NCI-H226 (cell line): ENCODE results near the gene CEP170.
"Not testable (repeated sequence)": the region's sequence is repeated elsewhere in the genome, so short reads cannot be mapped to it uniquely, and the experiment has no call there.

Experiments used
- DNase-seq: peaks from one replicate; pipeline ENCODE4 v3.0.0-alpha.2; 2015

The CEP170 gene

DNA sequence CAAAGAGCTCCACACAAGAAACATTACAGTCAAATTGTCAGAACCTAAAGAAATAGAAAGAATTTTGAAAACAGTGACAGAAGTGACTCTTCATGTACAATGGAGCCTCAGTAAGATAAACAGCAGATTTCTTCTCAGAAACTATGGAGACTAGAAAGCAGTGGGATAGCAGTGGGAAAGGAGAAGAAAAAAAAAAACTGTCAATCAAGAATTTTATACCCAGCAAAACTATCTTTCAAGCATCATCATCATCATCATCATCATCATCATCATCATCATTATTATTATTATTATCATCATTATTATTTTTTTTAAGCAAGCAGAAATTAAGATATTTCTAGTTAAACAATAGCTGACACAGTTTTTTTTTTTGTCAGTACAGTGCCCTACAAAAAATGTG is 24.2 kb downstream of the CEP170 start:
- DNase-seq = no peak

DNA sequence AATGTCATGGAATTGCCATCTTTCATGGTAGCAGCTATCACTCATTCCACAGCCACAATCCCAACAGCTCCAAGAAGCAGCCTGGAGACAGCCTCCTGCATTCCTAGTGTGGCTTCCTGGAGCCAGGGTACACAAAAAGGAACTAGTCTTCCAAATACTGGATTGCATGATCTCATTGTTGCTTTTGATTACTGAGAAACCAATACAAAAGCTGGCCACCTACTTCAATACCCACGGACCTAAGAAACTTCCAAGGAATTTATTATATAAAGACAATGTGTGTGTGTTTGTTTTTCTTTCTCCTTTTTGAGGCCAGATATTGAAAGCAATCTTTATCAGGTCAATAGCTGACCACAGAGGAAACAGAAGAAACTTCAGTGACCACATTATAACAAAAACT is 25.6 kb downstream of the CEP170 start:
- no peak for DNase-seq

DNA sequence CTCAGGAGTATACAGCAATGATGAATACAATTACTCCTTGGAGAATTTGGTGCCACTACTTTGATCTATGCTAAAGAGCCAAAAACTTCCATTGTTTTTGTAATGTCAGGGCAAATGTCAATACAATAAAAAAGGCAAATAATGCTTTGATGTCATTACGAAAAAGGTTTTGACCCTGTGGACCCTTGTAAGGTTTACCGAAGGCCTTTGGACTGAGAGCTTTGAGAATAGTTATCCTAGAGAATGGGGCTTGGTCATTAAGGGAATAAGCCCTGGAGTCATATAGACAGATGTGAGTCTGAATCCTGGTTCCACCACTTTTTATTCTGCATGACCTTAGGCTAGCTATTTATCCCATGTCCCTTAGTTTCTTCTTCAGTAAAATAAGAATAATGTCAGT is 27.5 kb downstream of the CEP170 start:
- no peak for DNase-seq

DNA sequence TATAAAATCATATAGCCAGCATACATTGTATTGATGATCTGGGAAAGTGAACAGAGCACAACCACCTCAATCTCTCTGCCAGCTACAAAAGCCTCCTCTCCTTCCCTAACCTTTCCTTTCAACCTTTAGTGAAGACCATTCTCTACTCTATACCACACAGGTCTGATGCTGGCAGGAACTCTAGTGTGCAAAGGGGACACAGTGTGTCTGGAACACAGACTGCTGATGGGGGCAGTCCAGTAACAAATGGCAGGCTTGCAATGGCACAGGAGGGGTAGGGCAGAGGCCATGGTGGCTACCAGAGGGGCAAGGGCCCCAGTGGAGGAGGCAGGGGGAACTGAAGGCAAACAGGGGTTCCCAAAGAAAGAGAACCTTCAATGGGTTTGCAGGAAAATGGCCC is 37.0 kb downstream of the CEP170 start:
- DNase-seq = no peak

DNA sequence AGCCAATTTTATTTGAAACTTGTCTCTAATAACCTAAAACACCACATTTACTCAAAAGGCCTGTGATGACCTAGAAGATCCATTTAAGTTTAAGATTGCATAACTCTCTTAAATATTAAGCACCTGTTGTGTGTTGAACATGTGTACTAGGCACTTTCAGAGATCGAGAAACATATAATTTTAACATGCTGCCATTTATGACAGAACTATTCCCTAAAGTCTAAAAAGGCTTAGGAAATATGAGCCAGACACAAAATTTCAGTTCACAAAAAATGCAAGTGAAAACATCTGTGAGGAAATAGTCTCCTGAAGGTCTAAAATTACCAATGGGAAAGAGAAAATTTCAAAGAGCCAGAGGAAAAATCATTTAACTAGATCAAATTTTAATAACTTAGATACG is 37.7 kb downstream of the CEP170 start:
- no peak for DNase-seq

DNA sequence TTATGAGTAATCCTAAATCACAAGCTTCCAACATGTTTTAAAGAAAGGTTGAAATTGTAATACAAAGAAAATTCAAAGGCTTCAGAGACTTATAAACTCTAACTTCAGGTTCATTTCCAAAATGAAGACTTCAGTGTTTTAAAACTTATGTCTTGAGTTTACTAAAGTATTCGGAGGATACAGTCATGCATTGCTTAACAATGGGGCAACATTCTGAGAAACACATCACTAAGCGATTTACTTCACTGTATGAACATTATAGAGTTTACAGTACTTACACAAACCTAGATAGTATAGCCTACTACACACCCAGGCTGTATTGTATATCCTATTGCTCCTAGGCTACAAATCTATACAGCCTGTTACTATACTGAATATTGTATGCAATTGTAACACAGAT is 38.3 kb downstream of the CEP170 start:
- no peak for DNase-seq

DNA sequence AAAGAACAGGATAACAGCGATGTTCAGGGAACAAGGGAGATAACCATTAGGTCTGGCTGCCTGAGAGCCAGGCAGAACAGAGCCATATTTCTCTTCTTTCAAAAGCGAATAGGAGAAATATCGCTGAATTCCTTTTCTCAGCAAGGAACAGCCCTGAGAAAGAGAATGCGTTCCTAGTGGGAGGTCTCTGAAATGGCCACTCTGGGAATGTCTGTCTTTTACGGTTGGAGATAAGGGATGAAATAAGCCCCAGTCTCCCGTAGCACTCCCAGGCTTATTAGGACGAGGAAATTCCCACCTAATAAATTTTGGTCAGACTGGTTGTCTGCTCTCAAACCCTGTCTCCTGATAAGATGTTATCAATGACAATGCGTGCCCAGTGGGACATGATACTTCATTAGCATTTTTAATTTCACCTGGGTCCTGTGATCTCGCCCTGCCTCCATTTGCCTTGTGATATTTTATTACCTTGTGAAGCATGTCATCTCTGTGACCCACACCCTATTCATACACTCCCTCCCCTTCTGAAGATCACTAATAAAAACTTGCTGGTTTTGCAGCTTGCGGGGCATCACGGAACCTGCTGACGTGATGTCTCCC is 39.7 kb downstream of the CEP170 start:
- not testable (repeated sequence) for DNase-seq

DNA sequence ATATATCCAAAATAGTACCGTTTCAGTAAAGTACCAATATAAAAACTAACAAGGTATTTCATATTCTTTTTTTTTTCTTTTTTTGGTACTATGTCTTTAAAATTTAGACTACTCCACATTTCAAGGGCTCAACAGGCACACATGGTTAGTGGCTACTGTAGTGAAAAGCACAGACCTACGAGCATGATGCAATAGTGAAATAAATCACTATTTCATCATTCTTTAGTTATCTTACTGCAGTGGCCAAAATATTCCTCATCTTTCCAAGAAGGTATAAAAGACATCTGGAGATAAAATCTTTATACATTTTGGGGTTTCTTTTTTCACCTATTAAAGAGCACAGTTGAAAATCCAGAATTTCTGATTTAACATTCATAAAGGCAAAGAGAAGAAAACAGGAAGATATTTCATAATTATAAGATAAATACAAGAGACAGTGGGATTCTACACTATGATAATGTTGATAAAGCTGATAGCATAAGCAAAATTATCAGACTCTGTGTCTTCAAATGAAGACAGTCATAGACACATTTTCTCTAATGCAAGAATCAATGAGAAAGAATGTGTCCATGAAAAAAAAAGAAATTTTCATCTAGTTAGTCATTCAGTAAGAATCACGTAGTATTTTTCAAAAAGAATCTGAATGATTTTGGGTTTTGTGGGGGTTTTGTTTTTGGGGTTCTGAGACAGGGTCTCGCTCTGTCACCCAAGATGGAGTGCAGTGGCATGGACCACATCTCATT is 41.9 kb downstream of the CEP170 start:
- DNase-seq = peak; percentile 76

DNA sequence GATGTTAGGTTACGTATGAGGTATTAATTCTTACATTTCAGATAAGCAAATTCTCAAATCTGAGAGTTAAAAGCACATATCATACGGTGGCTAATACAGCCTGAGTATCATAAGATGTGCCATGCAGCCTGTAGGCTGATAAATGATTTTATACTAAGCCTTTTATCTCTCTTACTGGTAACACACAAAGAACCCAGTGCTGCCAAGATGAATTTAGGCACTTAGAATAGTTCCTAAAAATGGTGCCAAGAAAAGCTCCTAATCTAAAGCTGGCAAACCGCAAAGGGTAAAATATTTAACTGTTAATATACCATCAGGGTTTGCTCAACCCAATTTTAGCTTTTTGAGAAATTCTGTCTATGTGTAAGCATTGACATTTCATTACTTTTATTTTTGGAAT is 43.1 kb downstream of the CEP170 start:
- peak; percentile 90 for DNase-seq

DNA sequence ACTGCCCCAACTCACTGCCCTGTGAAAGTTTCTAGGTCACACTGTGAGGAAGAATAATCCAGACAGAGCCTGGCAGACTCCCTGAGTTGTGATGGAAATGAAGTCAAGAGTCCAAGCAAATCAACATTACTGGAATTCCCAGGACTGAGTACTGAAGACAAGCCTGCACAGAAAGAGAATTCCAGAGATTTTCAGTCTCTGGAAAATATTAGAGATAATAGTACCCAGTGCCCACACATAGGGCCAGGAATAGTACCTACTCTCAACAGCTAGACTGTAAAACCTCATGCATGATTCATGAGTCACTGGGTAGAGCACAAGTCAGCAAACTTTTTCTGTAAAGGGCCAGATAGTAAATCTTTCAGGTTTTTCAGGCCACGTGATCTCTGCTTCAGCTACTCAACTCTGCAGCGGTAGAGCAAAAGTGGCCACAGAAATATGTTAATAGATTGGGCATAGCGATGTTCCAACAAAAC is 50.0 kb downstream of the CEP170 start:
- peak; percentile 80 for DNase-seq

DNA sequence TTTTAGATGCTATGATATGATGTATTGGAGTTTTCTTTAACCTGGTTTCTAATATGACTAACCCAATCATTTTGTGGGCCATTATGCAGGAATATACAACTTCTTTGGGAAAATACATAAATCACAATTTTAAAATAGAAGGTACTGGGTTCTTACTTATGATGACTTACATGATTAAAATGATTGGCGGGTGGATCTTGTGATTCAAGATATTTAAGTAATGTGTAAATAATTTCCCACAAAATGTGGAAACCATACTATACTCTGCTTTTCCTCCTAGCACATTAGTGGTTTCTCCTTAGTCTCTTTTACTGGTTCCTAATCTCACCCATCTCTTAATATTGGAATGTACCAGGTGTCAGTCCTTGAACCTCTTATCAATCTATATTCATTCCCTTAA is 50.7 kb downstream of the CEP170 start:
- not testable (repeated sequence) for DNase-seq

DNA sequence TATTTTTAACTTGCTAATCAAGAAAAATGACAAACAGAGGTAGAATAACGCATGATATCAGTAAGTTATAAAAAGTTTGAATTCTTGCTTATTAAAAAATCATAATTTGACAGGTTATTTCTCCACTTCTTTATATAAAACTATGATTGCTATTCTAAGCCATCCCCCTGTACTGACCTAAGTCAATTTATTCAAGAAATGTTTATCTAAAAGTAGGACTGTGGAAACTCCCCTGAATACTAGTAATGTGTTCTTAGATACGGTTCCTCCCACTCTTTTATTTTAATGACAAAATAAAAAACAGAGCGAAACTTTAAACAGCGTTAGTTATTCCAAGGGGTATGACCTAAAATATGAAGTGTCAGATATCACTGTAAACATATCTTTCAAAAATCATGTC is 51.9 kb downstream of the CEP170 start:
- not testable (repeated sequence) for DNase-seq

DNA sequence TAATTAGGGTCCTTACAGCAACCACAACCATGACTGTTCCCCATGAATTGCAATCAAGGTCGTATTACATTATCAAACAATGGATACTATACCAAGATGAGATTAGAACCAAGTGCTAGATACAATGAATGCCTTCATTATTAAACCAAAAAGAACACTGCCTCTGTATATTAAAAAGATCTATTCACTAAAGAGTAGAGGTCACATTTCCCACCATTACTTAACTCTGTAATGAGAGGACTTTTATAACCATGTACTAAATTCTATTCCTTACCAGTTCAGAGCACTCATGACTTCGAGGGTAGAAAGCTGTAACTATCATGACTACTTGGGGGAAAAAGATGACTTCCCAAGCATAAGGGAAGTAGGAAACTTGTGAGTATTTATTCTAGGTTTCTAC is 53.8 kb downstream of the CEP170 start:
- DNase-seq = not testable (repeated sequence)

DNA sequence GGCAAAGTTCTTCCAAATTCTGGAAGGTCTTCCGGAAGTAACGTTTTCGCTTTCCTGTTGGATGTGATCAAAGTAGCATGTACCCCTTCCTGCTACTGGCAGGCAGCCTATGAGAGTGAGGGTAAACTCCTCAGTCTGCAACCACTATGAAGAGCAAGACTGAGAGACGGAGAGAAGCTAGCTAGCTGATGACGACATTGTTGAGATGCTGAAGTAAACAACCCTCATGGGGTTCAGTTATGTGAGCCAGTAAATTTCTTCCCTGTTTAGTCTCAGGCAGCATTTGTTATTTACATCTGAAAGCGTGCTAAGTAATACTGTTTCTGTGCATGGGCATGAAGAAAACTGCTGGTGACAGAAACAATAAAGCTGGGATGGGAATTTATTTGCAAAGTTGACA is 57.6 kb downstream of the CEP170 start:
- not testable (repeated sequence) for DNase-seq

DNA sequence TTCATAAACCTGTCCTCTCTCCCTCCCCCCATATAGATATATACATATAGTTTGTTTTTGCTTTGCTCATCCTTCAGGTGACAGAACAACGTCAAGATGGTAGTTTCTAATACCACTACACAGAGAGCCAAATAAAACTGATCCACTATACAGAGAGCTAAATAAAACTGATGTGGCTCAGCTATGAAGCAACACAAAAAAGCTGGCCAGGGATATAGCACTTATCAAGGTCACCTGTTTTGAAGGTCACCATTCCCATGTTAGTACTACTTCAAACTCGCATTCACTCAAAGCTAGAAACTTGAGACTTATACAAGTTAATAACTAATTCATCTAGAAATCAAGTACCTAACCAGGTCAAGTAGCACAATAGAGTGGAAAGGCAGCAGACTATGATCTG is 61.8 kb downstream of the CEP170 start:
- not testable (repeated sequence) for DNase-seq

DNA sequence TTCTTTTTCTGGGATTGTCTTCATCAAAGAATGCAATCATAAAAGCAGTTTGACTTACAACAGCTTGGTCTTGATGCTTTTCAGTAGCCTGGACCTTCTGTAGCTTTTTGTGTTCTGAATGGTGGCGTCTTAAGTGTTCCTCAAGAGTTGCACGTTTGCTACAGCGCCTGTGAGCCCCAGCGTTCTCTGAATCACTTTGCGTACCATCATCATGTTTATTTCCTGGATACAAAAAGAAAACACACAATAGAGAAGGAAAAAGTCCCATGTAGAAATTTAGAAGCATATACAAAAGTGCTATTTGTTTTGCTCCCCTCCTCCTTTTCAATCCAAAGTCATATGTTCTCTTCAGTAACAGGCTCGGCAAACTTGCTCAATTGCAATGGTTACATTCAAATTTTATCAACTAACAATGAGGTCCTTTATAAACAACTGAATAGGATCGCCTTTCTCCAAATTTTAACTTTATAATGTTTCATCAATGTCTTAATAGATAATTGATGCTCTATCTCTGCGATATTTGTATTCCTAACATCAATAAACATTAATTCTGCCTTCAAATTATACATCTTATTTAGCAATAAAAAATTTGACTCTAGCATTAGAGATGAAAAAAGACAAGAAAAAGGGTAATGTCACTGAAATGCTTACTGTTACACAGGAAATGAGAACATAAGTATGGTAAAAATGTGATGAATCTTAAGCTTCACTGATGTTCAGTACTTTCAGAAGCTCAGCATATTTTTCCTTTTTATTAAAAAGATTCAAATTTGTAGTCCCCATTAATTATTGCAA is 68.7 kb downstream of the CEP170 start:
- DNase-seq = not testable (repeated sequence)

DNA sequence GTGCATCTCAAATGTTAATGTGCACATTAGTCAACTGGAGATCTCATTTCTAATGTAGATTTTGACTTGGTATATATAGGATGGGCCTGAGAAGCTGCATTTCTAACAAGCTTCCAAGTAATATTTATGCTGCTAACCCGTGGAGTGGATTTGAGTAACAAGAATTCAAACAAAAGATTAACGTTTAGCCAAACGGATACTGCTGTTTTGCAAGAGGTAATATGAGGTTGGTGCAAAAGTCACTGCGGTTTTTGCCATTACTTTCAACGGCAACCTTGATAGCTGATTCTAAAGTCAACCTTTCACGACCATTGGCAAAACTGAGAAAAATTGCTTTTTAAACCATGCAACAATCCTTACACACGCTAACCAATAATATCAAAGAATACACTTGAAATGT is 70.3 kb downstream of the CEP170 start:
- DNase-seq = not testable (repeated sequence)

DNA sequence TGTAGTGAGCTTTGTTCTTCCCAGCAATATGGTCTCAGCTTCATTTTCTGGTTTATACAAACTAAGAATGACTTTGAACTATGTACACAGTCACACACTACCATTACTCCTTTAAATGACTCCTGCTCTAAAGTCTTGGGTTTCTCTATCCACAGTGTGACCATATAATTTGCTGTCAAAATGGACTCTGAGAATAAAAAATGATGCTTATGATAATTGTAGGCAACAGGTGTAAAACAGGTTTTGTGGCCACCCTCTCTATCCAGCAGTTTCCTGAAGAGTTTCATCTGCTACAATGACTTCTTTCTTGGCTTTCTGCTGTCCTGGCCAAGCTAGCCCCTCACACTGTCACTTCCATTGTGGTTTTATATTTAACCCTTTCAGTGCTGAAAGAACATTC is 71.4 kb downstream of the CEP170 start:
- not testable (repeated sequence) for DNase-seq

DNA sequence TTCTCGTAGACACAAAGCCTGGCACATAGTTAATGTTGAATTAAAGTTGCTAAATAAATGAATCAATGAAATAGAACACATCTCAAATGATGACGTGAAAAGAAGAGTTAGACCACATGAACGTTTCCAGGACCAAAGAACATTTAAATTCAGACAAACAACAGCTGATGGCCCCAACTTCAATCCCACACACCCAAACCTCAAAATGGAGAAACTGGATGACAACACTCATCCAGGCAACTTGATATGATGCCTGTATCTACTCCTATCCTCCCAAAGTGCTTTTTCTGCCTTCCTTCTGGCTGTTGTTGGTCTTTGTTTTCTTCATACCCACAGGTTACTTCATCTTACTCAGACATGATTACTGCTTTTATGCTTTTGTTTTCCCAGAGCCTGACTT is 71.9 kb downstream of the CEP170 start:
- DNase-seq = not testable (repeated sequence)

DNA sequence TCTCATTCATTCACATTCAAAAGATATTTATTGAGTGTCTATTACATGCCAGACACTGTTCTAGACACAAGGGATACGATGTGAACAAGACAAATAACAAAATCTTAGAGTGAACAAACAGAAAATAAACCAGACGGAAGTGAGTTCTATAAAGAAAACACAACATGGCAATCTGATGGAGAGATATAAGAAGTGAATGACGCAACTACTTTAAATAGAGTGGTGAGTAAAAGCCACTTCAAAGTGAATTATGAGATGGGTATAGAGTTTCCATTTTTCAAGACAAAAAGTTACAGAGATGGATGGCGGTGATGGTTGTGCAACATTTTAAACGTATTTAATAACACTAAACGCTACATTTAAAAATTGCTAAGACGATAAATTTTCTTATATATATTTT is 75.4 kb downstream of the CEP170 start:
- DNase-seq = no peak

DNA sequence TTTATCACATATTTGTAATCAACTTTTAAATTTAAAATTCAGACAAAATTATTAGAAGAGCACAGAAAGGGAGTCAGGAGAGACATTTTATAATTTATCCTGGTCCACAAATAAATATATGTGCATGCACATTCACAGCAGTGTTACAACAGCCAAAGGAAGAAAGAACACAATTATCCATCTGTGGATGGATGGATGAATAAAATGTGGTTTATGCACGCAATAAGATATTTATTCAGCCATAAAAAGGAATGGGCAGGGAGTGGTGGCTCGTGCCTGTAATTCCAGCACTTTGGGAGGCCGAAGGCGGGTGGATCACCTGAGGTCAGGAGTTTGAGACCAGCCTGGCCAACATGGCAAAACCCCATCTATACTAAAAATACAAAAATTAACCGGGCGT is 77.3 kb downstream of the CEP170 start:
- DNase-seq = not testable (repeated sequence)

DNA sequence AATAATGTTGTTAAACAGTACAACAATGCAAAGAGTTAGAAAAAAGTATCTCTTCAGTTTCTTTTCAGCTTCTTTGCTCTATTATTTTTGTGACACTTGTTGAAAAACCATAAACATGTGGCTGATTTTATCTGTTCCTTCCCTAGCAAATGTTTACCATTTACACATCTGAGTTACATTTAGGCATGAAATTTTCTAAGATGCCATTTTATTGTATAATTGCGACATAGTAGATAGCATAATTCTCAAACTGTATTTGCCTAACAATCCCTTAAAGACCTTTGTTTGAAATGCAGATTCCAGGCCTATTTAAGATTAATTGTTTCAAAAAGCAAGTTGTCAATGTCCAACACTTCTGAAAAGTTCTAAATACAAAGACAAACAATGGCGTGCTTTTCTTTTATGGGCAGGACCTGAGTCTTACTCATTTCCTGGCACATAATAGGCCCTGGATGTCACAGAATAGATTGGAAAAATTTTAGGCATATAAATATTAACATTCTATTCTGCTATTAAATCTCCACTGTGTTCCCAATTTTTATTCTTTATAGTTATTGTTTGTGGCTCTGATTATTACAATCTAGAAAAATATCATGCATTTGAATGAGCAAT is 81.2 kb downstream of the CEP170 start:
- DNase-seq = not testable (repeated sequence)

DNA sequence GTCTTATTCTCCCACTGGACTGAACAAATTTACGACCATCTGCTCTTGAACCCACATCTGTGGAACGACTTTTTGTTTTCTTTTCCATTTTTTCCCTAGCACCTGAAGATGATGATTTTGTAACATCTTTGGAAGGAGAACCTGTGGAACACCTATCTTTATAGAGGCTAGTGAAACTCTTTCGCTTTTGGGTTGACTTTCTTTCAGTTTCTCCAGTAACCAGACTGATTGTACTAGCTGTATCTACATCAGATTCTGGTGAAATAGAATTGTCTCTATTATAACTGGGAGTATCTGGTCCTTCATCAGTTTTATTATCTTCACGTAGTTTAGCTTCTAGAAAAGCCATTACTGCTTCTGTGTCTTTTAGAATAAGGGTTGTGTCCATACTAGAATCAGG is 90.2 kb downstream of the CEP170 start:
- not testable (repeated sequence) for DNase-seq
